Measurements from ENCODE around the gene UBE2J2. TPM values are rescaled to one million over a fixed set of nuclear protein-coding genes. Genes with fewer than 3 reads are reported as not detected.

UBE2J2 gene
- total and polyA plus RNA-seq, 2 experiments from 2014 or later: 47.1 to 70.2 TPM

DNA sequence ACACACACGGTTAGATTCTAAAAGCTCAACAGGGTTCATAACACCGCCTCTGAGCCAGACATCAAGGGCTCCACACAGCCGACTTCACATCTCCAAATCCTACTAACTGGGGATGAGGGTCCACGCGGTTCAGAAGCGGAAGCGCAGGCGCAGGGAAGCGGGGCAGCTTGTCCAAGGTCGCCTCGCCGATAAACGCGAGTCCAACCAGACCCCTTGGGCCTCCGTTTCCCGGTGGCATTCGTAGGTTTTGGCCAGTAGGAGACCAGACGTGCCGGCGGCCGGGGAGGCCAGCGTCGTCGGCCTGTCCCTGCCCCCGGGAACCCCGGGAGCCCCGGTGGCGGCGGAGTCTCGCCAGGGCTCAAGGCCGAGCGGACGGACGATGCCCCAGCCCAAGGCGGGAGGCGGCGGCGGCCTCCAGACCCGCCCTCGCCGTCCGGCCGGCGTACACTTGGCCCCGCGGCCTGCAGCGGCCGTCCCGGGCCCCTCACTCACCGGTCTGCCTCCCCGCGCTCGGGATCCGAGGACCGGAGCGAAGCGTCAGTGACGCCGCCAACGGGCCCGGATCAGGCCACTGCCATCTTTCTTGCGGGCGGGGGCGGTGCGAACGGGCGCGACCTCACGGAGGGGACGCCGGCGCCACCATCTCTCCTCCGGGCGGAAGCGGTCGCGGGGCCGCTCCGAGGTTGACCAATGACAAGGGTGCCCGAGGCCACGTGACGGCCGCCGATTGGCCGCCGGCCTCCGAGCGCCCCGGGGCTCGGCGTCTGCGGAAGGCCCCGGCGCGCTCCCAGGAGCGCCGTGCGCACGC is 42.0 kb downstream of the UBE2J2 start, which contains the start of gene SDF4 (continued):
- TF ChIP-seq CREB1 (CRISPR knock-in tag; IDR thresholded peaks at IDR 0.05; ENCODE audit: low read depth): peak; percentile 81
- TF ChIP-seq, protein P1, sequence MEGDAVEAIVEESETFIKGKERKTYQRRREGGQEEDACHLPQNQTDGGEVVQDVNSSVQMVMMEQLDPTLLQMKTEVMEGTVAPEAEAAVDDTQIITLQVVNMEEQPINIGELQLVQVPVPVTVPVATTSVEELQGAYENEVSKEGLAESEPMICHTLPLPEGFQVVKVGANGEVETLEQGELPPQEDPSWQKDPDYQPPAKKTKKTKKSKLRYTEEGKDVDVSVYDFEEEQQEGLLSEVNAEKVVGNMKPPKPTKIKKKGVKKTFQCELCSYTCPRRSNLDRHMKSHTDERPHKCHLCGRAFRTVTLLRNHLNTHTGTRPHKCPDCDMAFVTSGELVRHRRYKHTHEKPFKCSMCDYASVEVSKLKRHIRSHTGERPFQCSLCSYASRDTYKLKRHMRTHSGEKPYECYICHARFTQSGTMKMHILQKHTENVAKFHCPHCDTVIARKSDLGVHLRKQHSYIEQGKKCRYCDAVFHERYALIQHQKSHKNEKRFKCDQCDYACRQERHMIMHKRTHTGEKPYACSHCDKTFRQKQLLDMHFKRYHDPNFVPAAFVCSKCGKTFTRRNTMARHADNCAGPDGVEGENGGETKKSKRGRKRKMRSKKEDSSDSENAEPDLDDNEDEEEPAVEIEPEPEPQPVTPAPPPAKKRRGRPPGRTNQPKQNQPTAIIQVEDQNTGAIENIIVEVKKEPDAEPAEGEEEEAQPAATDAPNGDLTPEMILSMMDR (conservative IDR thresholded peaks at IDR 0.05; ENCODE audit: low read depth in 2 of 2): no peak
- no peak for TF ChIP-seq EZH2 (IDR thresholded peaks at IDR 0.05; ENCODE audit: low read depth, unreplicated experiment)
- TF ChIP-seq JUNB (IDR thresholded peaks at IDR 0.05; ENCODE audit: unreplicated experiment): no peak
- TF ChIP-seq, protein P2, sequence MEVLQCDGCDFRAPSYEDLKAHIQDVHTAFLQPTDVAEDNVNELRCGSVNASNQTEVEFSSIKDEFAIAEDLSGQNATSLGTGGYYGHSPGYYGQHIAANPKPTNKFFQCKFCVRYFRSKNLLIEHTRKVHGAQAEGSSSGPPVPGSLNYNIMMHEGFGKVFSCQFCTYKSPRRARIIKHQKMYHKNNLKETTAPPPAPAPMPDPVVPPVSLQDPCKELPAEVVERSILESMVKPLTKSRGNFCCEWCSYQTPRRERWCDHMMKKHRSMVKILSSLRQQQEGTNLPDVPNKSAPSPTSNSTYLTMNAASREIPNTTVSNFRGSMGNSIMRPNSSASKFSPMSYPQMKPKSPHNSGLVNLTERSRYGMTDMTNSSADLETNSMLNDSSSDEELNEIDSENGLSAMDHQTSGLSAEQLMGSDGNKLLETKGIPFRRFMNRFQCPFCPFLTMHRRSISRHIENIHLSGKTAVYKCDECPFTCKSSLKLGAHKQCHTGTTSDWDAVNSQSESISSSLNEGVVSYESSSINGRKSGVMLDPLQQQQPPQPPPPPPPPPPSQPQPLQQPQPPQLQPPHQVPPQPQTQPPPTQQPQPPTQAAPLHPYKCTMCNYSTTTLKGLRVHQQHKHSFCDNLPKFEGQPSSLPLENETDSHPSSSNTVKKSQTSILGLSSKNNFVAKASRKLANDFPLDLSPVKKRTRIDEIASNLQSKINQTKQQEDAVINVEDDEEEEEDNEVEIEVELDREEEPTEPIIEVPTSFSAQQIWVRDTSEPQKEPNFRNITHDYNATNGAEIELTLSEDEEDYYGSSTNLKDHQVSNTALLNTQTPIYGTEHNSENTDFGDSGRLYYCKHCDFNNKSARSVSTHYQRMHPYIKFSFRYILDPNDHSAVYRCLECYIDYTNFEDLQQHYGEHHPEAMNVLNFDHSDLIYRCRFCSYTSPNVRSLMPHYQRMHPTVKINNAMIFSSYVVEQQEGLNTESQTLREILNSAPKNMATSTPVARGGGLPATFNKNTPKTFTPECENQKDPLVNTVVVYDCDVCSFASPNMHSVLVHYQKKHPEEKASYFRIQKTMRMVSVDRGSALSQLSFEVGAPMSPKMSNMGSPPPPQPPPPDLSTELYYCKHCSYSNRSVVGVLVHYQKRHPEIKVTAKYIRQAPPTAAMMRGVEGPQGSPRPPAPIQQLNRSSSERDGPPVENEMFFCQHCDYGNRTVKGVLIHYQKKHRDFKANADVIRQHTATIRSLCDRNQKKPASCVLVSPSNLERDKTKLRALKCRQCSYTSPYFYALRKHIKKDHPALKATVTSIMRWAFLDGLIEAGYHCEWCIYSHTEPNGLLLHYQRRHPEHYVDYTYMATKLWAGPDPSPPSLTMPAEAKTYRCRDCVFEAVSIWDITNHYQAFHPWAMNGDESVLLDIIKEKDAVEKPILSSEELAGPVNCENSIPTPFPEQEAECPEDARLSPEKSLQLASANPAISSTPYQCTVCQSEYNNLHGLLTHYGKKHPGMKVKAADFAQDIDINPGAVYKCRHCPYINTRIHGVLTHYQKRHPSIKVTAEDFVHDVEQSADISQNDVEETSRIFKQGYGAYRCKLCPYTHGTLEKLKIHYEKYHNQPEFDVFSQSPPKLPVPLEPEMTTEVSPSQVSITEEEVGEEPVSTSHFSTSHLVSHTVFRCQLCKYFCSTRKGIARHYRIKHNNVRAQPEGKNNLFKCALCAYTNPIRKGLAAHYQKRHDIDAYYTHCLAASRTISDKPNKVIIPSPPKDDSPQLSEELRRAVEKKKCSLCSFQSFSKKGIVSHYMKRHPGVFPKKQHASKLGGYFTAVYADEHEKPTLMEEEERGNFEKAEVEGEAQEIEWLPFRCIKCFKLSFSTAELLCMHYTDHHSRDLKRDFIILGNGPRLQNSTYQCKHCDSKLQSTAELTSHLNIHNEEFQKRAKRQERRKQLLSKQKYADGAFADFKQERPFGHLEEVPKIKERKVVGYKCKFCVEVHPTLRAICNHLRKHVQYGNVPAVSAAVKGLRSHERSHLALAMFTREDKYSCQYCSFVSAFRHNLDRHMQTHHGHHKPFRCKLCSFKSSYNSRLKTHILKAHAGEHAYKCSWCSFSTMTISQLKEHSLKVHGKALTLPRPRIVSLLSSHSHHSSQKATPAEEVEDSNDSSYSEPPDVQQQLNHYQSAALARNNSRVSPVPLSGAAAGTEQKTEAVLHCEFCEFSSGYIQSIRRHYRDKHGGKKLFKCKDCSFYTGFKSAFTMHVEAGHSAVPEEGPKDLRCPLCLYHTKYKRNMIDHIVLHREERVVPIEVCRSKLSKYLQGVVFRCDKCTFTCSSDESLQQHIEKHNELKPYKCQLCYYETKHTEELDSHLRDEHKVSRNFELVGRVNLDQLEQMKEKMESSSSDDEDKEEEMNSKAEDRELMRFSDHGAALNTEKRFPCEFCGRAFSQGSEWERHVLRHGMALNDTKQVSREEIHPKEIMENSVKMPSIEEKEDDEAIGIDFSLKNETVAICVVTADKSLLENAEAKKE (CRISPR knock-in tag; IDR thresholded peaks at IDR 0.05): no peak

Measured in GM23338 (cell line).